GM12891 (cell line): Measurements from ENCODE around the gene SMPD3.

Source experiments
- PAX5 ChIP-seq: IDR thresholded peaks from 2 replicates; pipeline ENCODE4 v1.6.1; 2011; ENCODE audit warnings: low read length, moderate library complexity, mild to moderate bottlenecking; ENCODE audit not compliant: insufficient read depth, severe bottlenecking
- POLR2A ChIP-seq: IDR thresholded peaks from 2 replicates; pipeline ENCODE4 v1.6.1; 2011; ENCODE audit warnings: low read depth, low read length, control low read depth
- POLR2AphosphoS5 ChIP-seq: IDR thresholded peaks from 2 replicates; pipeline ENCODE4 v1.6.1; 2011; ENCODE audit warnings: low read depth, low read length, control low read depth
- POU2F2 ChIP-seq: IDR thresholded peaks from 2 replicates; pipeline ENCODE4 v1.6.1; 2011; ENCODE audit warnings: low read depth, mild to moderate bottlenecking, control low read depth, low read length, moderate library complexity
- SPI1 ChIP-seq: IDR thresholded peaks from 2 replicates; pipeline ENCODE4 v1.6.1; 2011; ENCODE audit warnings: low read depth, low read length, control low read depth
- TAF1 ChIP-seq: IDR thresholded peaks from 2 replicates; pipeline ENCODE4 v1.6.1; 2011; ENCODE audit warnings: low read depth, low read length, control low read depth

DNA sequence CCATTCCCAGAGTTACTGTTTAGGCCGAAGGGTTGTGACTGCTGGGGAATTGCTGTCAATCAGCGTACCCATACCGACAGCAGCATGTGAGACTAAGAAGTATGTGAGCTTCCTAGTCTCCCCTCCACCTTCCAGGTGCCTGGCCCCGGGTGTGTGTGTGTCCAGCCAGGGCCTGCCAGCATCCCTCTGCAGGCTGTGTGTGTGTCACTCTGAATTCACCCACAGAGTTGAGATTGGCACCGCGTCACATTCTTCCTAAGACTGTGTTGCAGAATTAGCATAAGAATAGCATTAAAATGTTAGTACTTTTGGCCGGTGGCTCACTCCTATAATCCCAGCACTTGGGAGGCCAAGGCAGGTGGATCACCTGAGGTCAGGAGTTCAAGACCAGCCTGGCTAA, 105.7 kb downstream of the SMPD3 start:
- TF ChIP-seq TAF1 = no peak
- no peak for TF ChIP-seq POLR2AphosphoS5
- no peak for TF ChIP-seq POLR2A
- no peak for TF ChIP-seq POU2F2
- TF ChIP-seq SPI1 = no peak
- TF ChIP-seq PAX5 = no peak
